H9 (cell line): ENCODE results near the gene C9orf152. TPM values are rescaled to one million over a fixed set of nuclear protein-coding genes. Genes with fewer than 3 reads are reported as not detected.

Experiments used
- DNase-seq: peaks from one replicate; pipeline ENCODE4 v3.0.0-alpha.2; 2017
- H2AFZ ChIP-seq: one replicate; pipeline ENCODE4 v1.6.1; 2013; ENCODE audit warnings: mild to moderate bottlenecking, low read length, control low read depth, moderate library complexity
- H2AK5ac ChIP-seq: 2 replicates; pipeline ENCODE4 v1.6.1; 2013; ENCODE audit warnings: low read length, control low read depth, mixed read lengths; ENCODE audit not compliant: insufficient read length
- H2BK120ac ChIP-seq: one replicate; pipeline ENCODE4 v1.6.1; 2013; ENCODE audit warnings: low read depth, mild to moderate bottlenecking, low read length, control low read depth, inconsistent platforms; ENCODE audit not compliant: poor library complexity, severe bottlenecking
- H2BK12ac ChIP-seq: 2 replicates; pipeline ENCODE4 v1.6.1; 2013; ENCODE audit warnings: low read length, control low read depth, mixed read lengths, low read depth; ENCODE audit not compliant: insufficient read length
- H2BK15ac ChIP-seq: 2 replicates; pipeline ENCODE4 v1.6.1; 2013; ENCODE audit warnings: low read depth, low read length, control low read depth
- H2BK20ac ChIP-seq: one replicate; pipeline ENCODE4 v1.6.1; 2013; ENCODE audit warnings: low read depth, mild to moderate bottlenecking, low read length, control low read depth, inconsistent platforms; ENCODE audit not compliant: poor library complexity, severe bottlenecking
- H2BK5ac ChIP-seq: 2 replicates; pipeline ENCODE4 v1.6.1; 2013; ENCODE audit warnings: low read length, control low read depth, mixed read lengths; ENCODE audit not compliant: insufficient read length
- H3K14ac ChIP-seq: 2 replicates; pipeline ENCODE4 v1.6.1; 2013; ENCODE audit warnings: low read length, control low read depth; ENCODE audit not compliant: insufficient read depth
- H3K18ac ChIP-seq: 2 replicates; pipeline ENCODE4 v1.6.1; 2013; ENCODE audit warnings: low read depth, mild to moderate bottlenecking, mixed read lengths, low read length, control low read depth; ENCODE audit not compliant: insufficient read length
- H3K23ac ChIP-seq: 2 replicates; pipeline ENCODE4 v1.6.1; 2013; ENCODE audit warnings: low read length, control low read depth, mixed read lengths, low read depth; ENCODE audit not compliant: insufficient read length
- H3K23me2 ChIP-seq: 2 replicates; pipeline ENCODE4 v1.6.1; 2013; ENCODE audit warnings: low read depth, mild to moderate bottlenecking, mixed read lengths, low read length, control low read depth; ENCODE audit not compliant: insufficient read length, poor library complexity, severe bottlenecking
- H3K27ac ChIP-seq: 2 replicates; pipeline ENCODE4 v1.5.1; 2013; ENCODE audit warnings: low read length, control low read depth, mixed read lengths, low read depth; ENCODE audit not compliant: insufficient read length
- H3K27me3 ChIP-seq: 2 replicates; pipeline ENCODE4 v1.6.1; 2013; ENCODE audit warnings: low read length, control low read depth, inconsistent platforms; ENCODE audit not compliant: insufficient read depth
- H3K4ac ChIP-seq: 2 replicates; pipeline ENCODE4 v1.6.1; 2013; ENCODE audit warnings: low read depth, mild to moderate bottlenecking, control low read depth, inconsistent platforms, low read length, moderate library complexity
- H3K4me1 ChIP-seq: 2 replicates; pipeline ENCODE4 v1.6.1; 2013; ENCODE audit warnings: low read length, control low read depth, inconsistent platforms; ENCODE audit not compliant: insufficient read depth
- H3K4me2 ChIP-seq: 2 replicates; pipeline ENCODE4 v1.6.1; 2013; ENCODE audit warnings: low read length, control low read depth, mixed read lengths; ENCODE audit not compliant: insufficient read length, insufficient read depth
- H3K56ac ChIP-seq: 2 replicates; pipeline ENCODE4 v1.6.1; 2013; ENCODE audit warnings: low read depth, mild to moderate bottlenecking, mixed read lengths, low read length, control low read depth; ENCODE audit not compliant: insufficient read length
- H3K79me1 ChIP-seq: 2 replicates; pipeline ENCODE4 v1.6.1; 2013; ENCODE audit warnings: low read depth, mild to moderate bottlenecking, moderate library complexity, low read length, control low read depth, inconsistent platforms; ENCODE audit not compliant: insufficient read depth, poor library complexity, severe bottlenecking
- H3K79me2 ChIP-seq: 2 replicates; pipeline ENCODE4 v1.6.1; 2013; ENCODE audit warnings: low read length, control low read depth, inconsistent platforms; ENCODE audit not compliant: insufficient read depth
- H3K9ac ChIP-seq: 2 replicates; pipeline ENCODE4 v1.6.1; 2013; ENCODE audit warnings: low read length, control low read depth, mixed read lengths; ENCODE audit not compliant: insufficient read length; ENCODE audit errors: extremely low read depth
- H3K9me3 ChIP-seq: one replicate; pipeline ENCODE4 v1.6.1; 2013; ENCODE audit warnings: low read depth, low read length, inconsistent platforms; ENCODE audit not compliant: control insufficient read depth
- H3T11ph ChIP-seq: one replicate; pipeline ENCODE4 v1.6.1; 2013; ENCODE audit warnings: mild to moderate bottlenecking, low read length, control low read depth, inconsistent platforms
- H4K20me1 ChIP-seq: one replicate; pipeline ENCODE4 v1.6.1; 2013; ENCODE audit not compliant: control insufficient read depth, insufficient read length, insufficient read depth
- H4K5ac ChIP-seq: 2 replicates; pipeline ENCODE4 v1.6.1; 2013; ENCODE audit warnings: low read depth, mild to moderate bottlenecking, mixed read lengths, low read length, control low read depth; ENCODE audit not compliant: insufficient read length
- H4K8ac ChIP-seq: replicated peaks from 2 replicates; pipeline ENCODE4 v1.6.1; 2013; ENCODE audit warnings: low read length, control low read depth, mixed read lengths, low read depth; ENCODE audit not compliant: insufficient read length
- H4K91ac ChIP-seq: 2 replicates; pipeline ENCODE4 v1.6.1; 2013; ENCODE audit warnings: low read depth, mild to moderate bottlenecking, moderate library complexity, mixed read lengths, low read length, control low read depth; ENCODE audit not compliant: insufficient read length
- H3K27ac Mint-ChIP-seq, 3 experiments: 2 replicates in 2 of 3; 3 replicates in 1 of 3; pipeline ENCODE4 v1.8.0; 2020 to 2021; ENCODE audit warnings: mixed read lengths in 3 of 3, mild to moderate bottlenecking in 1 of 3, moderate library complexity in 1 of 3
- H3K27me3 Mint-ChIP-seq: 2 replicates; pipeline ENCODE4 v1.8.0; 2021; ENCODE audit warnings: low read depth, mild to moderate bottlenecking, moderate library complexity, mixed read lengths
- H3K36me3 Mint-ChIP-seq, 3 experiments: 2 replicates in 2 of 3; 3 replicates in 1 of 3; pipeline ENCODE4 v1.8.0; 2020 to 2021; ENCODE audit warnings: low read depth in 3 of 3, mixed read lengths in 3 of 3; ENCODE audit not compliant: insufficient read depth in 1 of 3
- H3K4me1 Mint-ChIP-seq, 2 experiments: 2 replicates each; pipeline ENCODE4 v1.8.0; 2020; ENCODE audit warnings: mixed read lengths in 2 of 2
- H3K4me3 Mint-ChIP-seq, 2 experiments: 2 replicates in 1 of 2; 3 replicates in 1 of 2; pipeline ENCODE4 v1.8.0; 2020 to 2021; ENCODE audit warnings: mild to moderate bottlenecking in 2 of 2, mixed read lengths in 2 of 2, moderate library complexity in 1 of 2
- H3K9me3 Mint-ChIP-seq, 2 experiments: 2 replicates in 1 of 2; 3 replicates in 1 of 2; pipeline ENCODE4 v1.8.0; 2020; ENCODE audit warnings: mild to moderate bottlenecking in 2 of 2, mixed read lengths in 2 of 2, moderate library complexity in 1 of 2
- WGBS: extraction: QIAGEN DNeasy Blood & Tissue Kit; methylation state at CpG from one replicate; pipeline ENCODE4 v1.1.7; 2013; ENCODE audit warnings: missing lambda C conversion rate, low lambda C conversion rate, mixed read lengths; ENCODE audit not compliant: insufficient read length; ENCODE audit errors: extremely low coverage; 5-methylcytosine and 5-hydroxymethylcytosine counted together
- total RNA-seq: library from RNA; stranded (reverse); gene quantifications from 2 replicates; pipeline ENCODE4 v1.2.1, GENCODE V29; 2021
- TF ChIP-seq, protein P1 (sequence below): fragments of 200-600 bp; sonication (generic); conservative IDR thresholded peaks from 3 replicates; pipeline ENCODE4 v1.8.0; 2021; ENCODE audit warnings: antibody characterized with exemption, mild to moderate bottlenecking

Gene C9orf152
- total RNA-seq, 1 experiment from 2014 or later: not detected

DNA sequence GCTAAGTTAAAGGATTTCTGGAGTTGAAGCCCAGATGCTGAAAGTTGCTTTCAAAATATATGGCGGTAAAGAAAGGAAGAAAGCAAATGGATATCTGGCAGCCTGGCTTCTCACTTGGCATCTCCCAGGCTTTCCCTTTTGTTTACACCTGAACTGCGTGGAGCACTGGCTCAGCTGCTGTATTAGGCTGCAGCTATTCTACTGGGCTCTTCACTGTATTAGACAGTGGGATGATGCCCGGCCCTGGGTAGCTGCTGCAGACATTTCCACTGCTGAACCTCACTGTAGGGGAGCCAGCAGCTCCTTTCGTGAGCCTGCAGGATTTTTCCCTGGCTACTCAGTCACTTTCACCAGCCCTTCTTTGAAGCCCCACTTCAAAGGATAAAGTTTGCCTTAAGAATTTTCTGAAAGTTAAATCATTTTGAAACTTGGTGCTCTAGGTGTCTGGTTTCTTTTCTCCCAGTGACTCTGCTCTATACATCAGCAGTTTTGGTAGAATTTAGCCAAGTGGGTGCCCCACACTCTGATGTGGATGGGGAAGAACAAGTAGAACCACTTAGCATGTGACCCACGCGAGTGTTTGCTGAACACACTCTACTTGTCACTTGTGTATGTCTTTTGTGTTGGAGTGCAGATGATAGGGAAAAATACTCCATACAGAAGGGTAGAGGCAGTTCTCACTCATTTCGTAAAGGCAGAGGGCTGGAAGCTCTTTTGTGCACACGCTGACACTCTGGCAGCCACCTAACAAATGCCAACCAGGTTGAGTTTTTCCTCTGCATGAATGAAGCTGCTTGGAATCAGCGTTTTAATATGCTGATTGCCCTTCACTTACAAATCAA lies 49.9 kb downstream of the C9orf152 start:
- no peaks in the 10 kb centered on the region for H3K27me3 ChIP-seq
- H4K8ac ChIP-seq: no peak overlapping the region
- WGBS: no CpG with 5 or more reads among the region's 9 CpGs
- TF ChIP-seq, protein P1, sequence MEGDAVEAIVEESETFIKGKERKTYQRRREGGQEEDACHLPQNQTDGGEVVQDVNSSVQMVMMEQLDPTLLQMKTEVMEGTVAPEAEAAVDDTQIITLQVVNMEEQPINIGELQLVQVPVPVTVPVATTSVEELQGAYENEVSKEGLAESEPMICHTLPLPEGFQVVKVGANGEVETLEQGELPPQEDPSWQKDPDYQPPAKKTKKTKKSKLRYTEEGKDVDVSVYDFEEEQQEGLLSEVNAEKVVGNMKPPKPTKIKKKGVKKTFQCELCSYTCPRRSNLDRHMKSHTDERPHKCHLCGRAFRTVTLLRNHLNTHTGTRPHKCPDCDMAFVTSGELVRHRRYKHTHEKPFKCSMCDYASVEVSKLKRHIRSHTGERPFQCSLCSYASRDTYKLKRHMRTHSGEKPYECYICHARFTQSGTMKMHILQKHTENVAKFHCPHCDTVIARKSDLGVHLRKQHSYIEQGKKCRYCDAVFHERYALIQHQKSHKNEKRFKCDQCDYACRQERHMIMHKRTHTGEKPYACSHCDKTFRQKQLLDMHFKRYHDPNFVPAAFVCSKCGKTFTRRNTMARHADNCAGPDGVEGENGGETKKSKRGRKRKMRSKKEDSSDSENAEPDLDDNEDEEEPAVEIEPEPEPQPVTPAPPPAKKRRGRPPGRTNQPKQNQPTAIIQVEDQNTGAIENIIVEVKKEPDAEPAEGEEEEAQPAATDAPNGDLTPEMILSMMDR: no peak
- no peak overlapping the region for H3K4me2 ChIP-seq
- no peak overlapping the region for H3K23ac ChIP-seq
- no peaks in the 10 kb centered on the region for H3K23me2 ChIP-seq
- no peak overlapping the region for H2BK20ac ChIP-seq
- H2BK120ac ChIP-seq: no peak overlapping the region
- DNase-seq: no peak
- H3K9me3 ChIP-seq: no peaks in the 10 kb centered on the region
- no peaks in the 10 kb centered on the region for H3K79me1 ChIP-seq
- no peaks in the 10 kb centered on the region; a peak in 1 of 5 replicates for H3K9me3 Mint-ChIP-seq
- peak overlapping the region in 1 of 2 experiments; percentile 44; a peak in 2 of 5 replicates for H3K4me3 Mint-ChIP-seq
- no peak overlapping the region for H2BK15ac ChIP-seq
- no peaks in the 10 kb centered on the region for H4K20me1 ChIP-seq
- peaks cover 19 to 24% of the 10 kb centered on the region in 2 experiments for H3K4me1 Mint-ChIP-seq
- no peak overlapping the region for H3K4ac ChIP-seq
- H3K27me3 Mint-ChIP-seq: peaks cover 7% of the 10 kb centered on the region; the same call in 1 of the 2 replicates
- peaks cover 4 to 12% (median 8%) of the 10 kb centered on the region in 3 experiments; a peak in 4 of 7 replicates for H3K36me3 Mint-ChIP-seq
- no peak overlapping the region for H3K27ac ChIP-seq
- no peak overlapping the region for H4K5ac ChIP-seq
- peaks cover 4% of the 10 kb centered on the region; the same call in 1 of the 2 replicates for H3K4me1 ChIP-seq
- H3K56ac ChIP-seq: no peak overlapping the region
- no peak overlapping the region for H3K18ac ChIP-seq
- H4K91ac ChIP-seq: no peak overlapping the region
- no peaks in the 10 kb centered on the region; the same call in 1 of the 2 replicates for H3K79me2 ChIP-seq
- H3K9ac ChIP-seq: no peak overlapping the region
- no peak overlapping the region for H2BK5ac ChIP-seq
- H3K14ac ChIP-seq: no peak overlapping the region
- H3T11ph ChIP-seq: no peak overlapping the region
- H3K27ac Mint-ChIP-seq: peak overlapping the region in 1 of 3 experiments; percentile 77; a peak in 1 of 7 replicates
- H2BK12ac ChIP-seq: no peak overlapping the region
- H2AK5ac ChIP-seq: no peak overlapping the region
- H2AFZ ChIP-seq: no peak overlapping the region
